Measurements from ENCODE around the gene POLQ.
"Not testable (repeated sequence)": the region's sequence is repeated elsewhere in the genome, so short reads cannot be mapped to it uniquely, and the experiment has no call there.

POLQ gene

DNA sequence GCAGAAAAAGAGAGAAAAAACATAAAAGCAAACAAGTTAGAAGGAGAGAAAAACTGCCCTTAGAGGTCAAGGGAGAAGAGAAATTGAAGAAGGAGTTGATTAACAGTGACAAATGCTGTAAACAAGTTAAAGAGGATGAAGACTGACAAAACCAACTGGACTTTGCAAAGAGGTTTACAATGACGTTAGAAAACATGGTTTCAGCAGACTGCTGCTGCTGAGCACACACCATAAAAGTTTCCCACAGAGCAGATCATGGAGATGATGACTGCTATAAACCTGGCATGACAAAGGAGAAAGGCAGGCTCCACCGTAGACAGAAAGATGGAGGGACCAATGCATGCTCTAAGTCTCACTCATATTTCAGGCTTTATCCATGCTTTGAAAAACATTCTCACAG is 78.7 kb downstream of the POLQ start:
- no peak overlapping the region for H3K4me3 ChIP-seq (ENCODE audit: low read depth, low read length)
- no peak for TF ChIP-seq CTCF (conservative IDR thresholded peaks at IDR 0.05; ENCODE audit: low read depth, low read length)
- DNase-seq (ENCODE audit: low read depth), result no peak

DNA sequence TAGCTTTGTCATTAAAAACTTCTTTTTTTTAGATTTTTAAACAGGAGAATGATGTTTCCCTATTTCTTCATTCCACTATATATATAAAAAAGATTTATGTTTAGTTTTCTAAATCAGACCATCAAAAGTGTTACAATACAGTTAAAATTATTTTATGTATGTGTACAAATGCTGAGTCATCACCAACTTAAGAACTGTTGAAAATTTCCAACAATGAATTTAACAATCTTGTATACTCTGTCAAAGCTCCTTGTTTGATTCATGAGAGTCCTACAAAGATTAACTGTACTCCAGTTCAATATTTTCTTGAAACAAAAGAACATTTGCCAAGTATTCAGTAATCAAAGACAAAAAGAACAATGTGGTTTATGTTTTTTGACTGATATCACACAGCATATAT is 82.0 kb downstream of the POLQ start:
- TF ChIP-seq CTCF (conservative IDR thresholded peaks at IDR 0.05; ENCODE audit: low read depth, low read length), result no peak
- no peak overlapping the region for H3K4me3 ChIP-seq (ENCODE audit: low read depth, low read length)
- DNase-seq (ENCODE audit: low read depth), result no peak

GRCh38 chr3:121462565-121462964 is 83.2 kb downstream of the POLQ start:
- no peak for TF ChIP-seq CTCF (conservative IDR thresholded peaks at IDR 0.05; ENCODE audit: low read depth, low read length)
- no peak overlapping the region for H3K4me3 ChIP-seq (ENCODE audit: low read depth, low read length)

DNA sequence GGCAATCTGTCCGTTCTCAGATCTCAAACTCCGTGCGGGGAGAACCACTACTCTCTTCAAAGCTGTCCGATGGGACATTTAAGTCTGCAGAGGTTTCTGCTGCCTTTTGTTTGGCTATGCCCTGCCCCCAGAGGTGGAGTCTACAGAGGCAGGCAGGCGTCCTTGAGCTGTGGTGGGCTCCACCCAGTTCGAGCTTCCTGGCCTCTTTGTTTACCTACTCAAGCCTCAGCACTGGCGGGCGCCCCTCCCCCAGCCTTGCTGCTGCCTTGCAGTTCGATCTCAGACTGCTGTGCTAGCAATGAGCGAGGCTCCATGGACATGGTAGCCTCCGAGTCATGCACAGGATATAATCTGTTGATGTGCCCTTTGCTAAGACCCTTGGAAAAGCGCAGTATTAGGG is 94.0 kb downstream of the POLQ start:
- DNase-seq (ENCODE audit: low read depth); H3K4me3 ChIP-seq (ENCODE audit: low read depth, low read length): not testable (repeated sequence)

More at GRCh38 chr3:121462565-121462964, 83.2 kb downstream of the POLQ start:
- no peak for DNase-seq (ENCODE audit: low read depth)

DNA sequence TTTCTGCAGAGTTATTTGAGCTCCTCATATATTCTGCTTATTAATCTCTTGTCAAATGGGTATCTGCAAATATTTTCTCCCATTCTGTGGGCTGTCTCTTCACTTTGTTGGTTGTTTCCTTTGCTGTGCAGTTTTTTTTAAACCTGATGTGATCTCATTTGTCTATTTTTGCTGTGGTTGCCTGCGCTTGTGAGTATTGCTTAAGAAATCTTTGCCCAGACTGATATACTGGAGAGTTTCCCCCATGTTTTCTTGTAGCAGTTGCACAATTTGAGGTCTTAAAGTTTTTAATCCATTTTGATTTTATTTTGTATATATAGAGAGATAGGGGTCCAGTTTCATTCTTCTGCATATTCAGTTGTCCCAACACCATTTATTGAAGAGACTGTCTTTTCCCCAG is 102.3 kb downstream of the POLQ start:
- peak; percentile 37 for DNase-seq (ENCODE audit: low read depth)
- no peak for TF ChIP-seq CTCF (conservative IDR thresholded peaks at IDR 0.05; ENCODE audit: low read depth, low read length)
- H3K4me3 ChIP-seq (ENCODE audit: low read depth, low read length), result no peak overlapping the region

- DNase-seq (ENCODE audit: low read depth), result no peak
- TF ChIP-seq CTCF (conservative IDR thresholded peaks at IDR 0.05; ENCODE audit: low read depth, low read length), result no peak
- no peak overlapping the region for H3K4me3 ChIP-seq (ENCODE audit: low read depth, low read length)
These were observed 109.1 kb downstream of the POLQ start for GRCh38 chr3:121436641-121437040.

GRCh38 chr3:121436074-121436473 is 109.7 kb downstream of the POLQ start:
- no peak for DNase-seq (ENCODE audit: low read depth)
- no peak for TF ChIP-seq CTCF (conservative IDR thresholded peaks at IDR 0.05; ENCODE audit: low read depth, low read length)

More at GRCh38 chr3:121436074-121436473, 109.7 kb downstream of the POLQ start:
- no peak overlapping the region for H3K4me3 ChIP-seq (ENCODE audit: low read depth, low read length)
